GM23338 (cell line): ENCODE results near the gene NPAS2. TPM values are rescaled to one million over a fixed set of nuclear protein-coding genes. Genes with fewer than 3 reads are reported as not detected.

Experiments used
- ATAC-seq: fragments of 200-7000 bp; cut with Tn5 transposase; 3 replicates; pipeline ENCODE4 v1.9.1; 2020
- DNase-seq: peaks from one replicate; pipeline ENCODE4 v3.0.0-alpha.2; 2015; ENCODE audit warnings: low spot score
- H2AFZ ChIP-seq: fragments of 200-600 bp; sonication (generic); 2 replicates; pipeline ENCODE4 v1.8.0; 2016; ENCODE audit warnings: antibody characterized with exemption, mild to moderate bottlenecking, moderate library complexity
- H3F3A ChIP-seq: fragments of 200-600 bp; sonication (generic); replicated peaks from 2 replicates; pipeline ENCODE4 v1.8.0; 2017; ENCODE audit warnings: antibody characterized with exemption, mixed run types, low read depth
- H3K27ac ChIP-seq: fragments of 200-600 bp; sonication (generic); 2 replicates; pipeline ENCODE4 v1.6.1; 2016; ENCODE audit warnings: low read depth
- H3K27me3 ChIP-seq: fragments of 200-600 bp; sonication (generic); 2 replicates; pipeline ENCODE4 v1.8.0; 2016; ENCODE audit warnings: mild to moderate bottlenecking, mixed run types, moderate library complexity; ENCODE audit not compliant: insufficient read depth
- H3K36me3 ChIP-seq: fragments of 200-600 bp; sonication (generic); 2 replicates; pipeline ENCODE4 v1.8.0; 2016; ENCODE audit warnings: mild to moderate bottlenecking; ENCODE audit not compliant: insufficient read depth
- H3K4me1 ChIP-seq: fragments of 200-600 bp; sonication (generic); 2 replicates; pipeline ENCODE4 v1.8.0; 2016; ENCODE audit warnings: mild to moderate bottlenecking, moderate library complexity; ENCODE audit not compliant: insufficient read depth
- H3K4me2 ChIP-seq: fragments of 200-600 bp; sonication (generic); 2 replicates; pipeline ENCODE4 v1.7.1; 2017; ENCODE audit warnings: mixed run types
- H3K4me3 ChIP-seq: fragments of 200-600 bp; sonication (generic); 2 replicates; pipeline ENCODE4 v1.6.1; 2016; ENCODE audit warnings: mixed run types
- H3K79me2 ChIP-seq: fragments of 200-600 bp; sonication (generic); replicated peaks from 2 replicates; pipeline ENCODE4 v1.8.0; 2017; ENCODE audit warnings: mild to moderate bottlenecking; ENCODE audit not compliant: insufficient read depth
- H3K9me2 ChIP-seq: fragments of 200-600 bp; sonication (generic); 2 replicates; pipeline ENCODE4 v1.8.0; 2017; ENCODE audit not compliant: insufficient read depth
- H4K20me1 ChIP-seq: fragments of 200-600 bp; sonication (generic); replicated peaks from 2 replicates; pipeline ENCODE4 v1.8.0; 2017; ENCODE audit warnings: mild to moderate bottlenecking; ENCODE audit not compliant: insufficient read depth
- H3K27ac Mint-ChIP-seq: 2 replicates; pipeline ENCODE4 v1.8.0; 2020; ENCODE audit warnings: inconsistent platforms, mild to moderate bottlenecking, moderate library complexity, mixed read lengths
- H3K27me3 Mint-ChIP-seq: 3 replicates; pipeline ENCODE4 v1.8.0; 2022; ENCODE audit warnings: low read depth, mild to moderate bottlenecking, moderate library complexity, mixed read lengths, inconsistent platforms; ENCODE audit not compliant: insufficient read depth, poor library complexity
- H3K36me3 Mint-ChIP-seq: 3 replicates; pipeline ENCODE4 v1.8.0; 2021; ENCODE audit warnings: low read depth, mild to moderate bottlenecking, inconsistent platforms, moderate library complexity, mixed read lengths
- H3K4me1 Mint-ChIP-seq: 3 replicates; pipeline ENCODE4 v1.8.0; 2020; ENCODE audit warnings: mild to moderate bottlenecking, inconsistent platforms, mixed read lengths
- H3K4me3 Mint-ChIP-seq: 3 replicates; pipeline ENCODE4 v1.8.0; 2021; ENCODE audit warnings: moderate library complexity, mild to moderate bottlenecking, inconsistent platforms, mixed read lengths
- H3K9me3 Mint-ChIP-seq: 3 replicates; pipeline ENCODE4 v1.8.0; 2020; ENCODE audit warnings: moderate library complexity, mild to moderate bottlenecking, inconsistent platforms, mixed read lengths
- CREB1 ChIP-seq: fragments of 250-450 bp; sonication (Bioruptor Pico); IDR thresholded peaks from 2 replicates; pipeline ENCODE4 v1.5.0; 2020; ENCODE audit warnings: low read depth, mild to moderate bottlenecking, moderate library complexity
- CTCF ChIP-seq, 2 experiments: fragments of 200-600 bp in 1 of 2; sonication (generic) in 1 of 2; conservative IDR thresholded peaks; 2 replicates each; pipeline versions ENCODE4 v1.5.1 to v1.6.1; 2016 to 2017; ENCODE audit warnings: antibody characterized with exemption in 2 of 2, low read depth in 2 of 2, mild to moderate bottlenecking in 2 of 2, moderate library complexity in 1 of 2
- ETS1 ChIP-seq: IDR thresholded peaks from 2 replicates; pipeline ENCODE4 v1.6.1; 2016; ENCODE audit warnings: antibody characterized with exemption
- EZH2 ChIP-seq: fragments of 200-600 bp; sonication (generic); IDR thresholded peaks from one replicate; pipeline ENCODE4 v1.8.0; 2017; ENCODE audit warnings: antibody characterized with exemption, mild to moderate bottlenecking, low read depth; ENCODE audit not compliant: unreplicated experiment
- EZH2phosphoT487 ChIP-seq: fragments of 200-600 bp; sonication (generic); IDR thresholded peaks from one replicate; pipeline ENCODE4 v1.8.1; 2018; ENCODE audit warnings: antibody characterized with exemption; ENCODE audit not compliant: unreplicated experiment
- JUNB ChIP-seq: IDR thresholded peaks from one replicate; pipeline ENCODE4 v1.6.1; 2016; ENCODE audit warnings: antibody characterized with exemption; ENCODE audit not compliant: unreplicated experiment
- NANOG ChIP-seq: IDR thresholded peaks from 2 replicates; pipeline ENCODE4 v1.6.1; 2016; ENCODE audit warnings: antibody characterized with exemption, borderline replicate concordance
- POLR2AphosphoS5 ChIP-seq: IDR thresholded peaks from 2 replicates; pipeline ENCODE4 v1.6.1; 2016; ENCODE audit warnings: antibody characterized with exemption, low read depth
- REST ChIP-seq: IDR thresholded peaks from one replicate; pipeline ENCODE4 v1.6.1; 2018; ENCODE audit warnings: antibody characterized with exemption; ENCODE audit not compliant: unreplicated experiment
- STAT1 ChIP-seq: IDR thresholded peaks from one replicate; pipeline ENCODE4 v1.6.1; 2016; ENCODE audit warnings: antibody characterized with exemption; ENCODE audit not compliant: unreplicated experiment
- ZNF114 ChIP-seq: fragments of 250-450 bp; sonication (Bioruptor Pico); IDR thresholded peaks from 2 replicates; pipeline ENCODE4 v1.5.0; 2020; ENCODE audit warnings: mild to moderate bottlenecking, moderate library complexity
- ZNF331 ChIP-seq: fragments of 250-450 bp; sonication (Bioruptor Pico); IDR thresholded peaks from 2 replicates; pipeline ENCODE4 v1.5.0; 2020; ENCODE audit warnings: low read depth, mild to moderate bottlenecking, moderate library complexity
- polyA plus RNA-seq: library from polyadenylated mRNA; unstranded; fragments of >200 nt; fragmentation: Nextera tagmentation; extraction: Ambion mirVana; gene quantifications from 2 replicates; pipeline ENCODE4 v1.2.1, GENCODE V29; 2016
- total RNA-seq: library from RNA; depleted of rRNA; stranded (reverse); fragments of >200 nt; shearing (Covaris generic); gene quantifications from 2 replicates; pipeline ENCODE4 v1.2.3, GENCODE V29; 2014
- TF ChIP-seq, protein P1 (sequence below): fragments of 250-450 bp; sonication (Bioruptor Pico); IDR thresholded peaks from 2 replicates; pipeline ENCODE4 v1.5.0; 2020; ENCODE audit warnings: mild to moderate bottlenecking, moderate library complexity

NPAS2 gene
- total and polyA plus RNA-seq, 2 experiments from 2014 or later, result 0.56 to 1.1 TPM

DNA sequence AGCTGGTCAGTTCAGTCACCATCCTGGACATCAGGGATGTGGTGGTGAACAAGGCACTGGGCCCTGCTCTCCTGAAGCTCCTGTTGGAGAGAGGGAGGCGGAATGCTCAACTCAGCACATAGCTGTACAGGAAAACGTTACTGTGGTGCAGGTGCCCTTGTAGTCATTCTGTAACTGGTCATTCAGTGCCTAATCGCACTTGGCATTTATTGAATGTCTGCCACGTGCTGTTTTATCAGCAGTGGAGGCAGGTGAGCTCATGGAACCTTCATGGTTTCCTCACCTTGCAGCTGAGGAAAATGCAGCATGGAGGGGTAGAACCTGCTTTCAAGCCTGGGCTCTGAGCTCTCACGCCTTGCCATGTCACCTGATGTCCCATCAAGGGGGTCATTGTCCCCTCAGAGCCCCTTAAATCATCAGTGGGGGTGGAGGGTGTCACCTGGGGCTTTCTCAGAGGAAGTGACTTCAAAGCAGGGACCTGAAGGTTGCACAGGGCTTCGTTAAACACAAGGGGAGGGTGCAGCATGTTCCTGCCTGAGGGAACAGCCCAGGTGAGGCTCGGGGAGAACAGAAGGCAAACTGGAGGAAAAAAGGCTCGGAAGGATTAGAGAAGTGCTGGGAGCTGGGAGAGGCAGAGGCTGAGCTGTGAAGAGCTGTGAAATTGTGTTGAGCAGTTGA, 126.1 kb downstream of the NPAS2 start:
- H3K9me3 Mint-ChIP-seq, result no peaks in the 10 kb centered on the region; the same call in 2 of the 3 replicates
- peaks cover 21% of the 10 kb centered on the region for H3K4me1 Mint-ChIP-seq
- ATAC-seq, result no peak
- Histone ChIP-seq H3K4me2 (no peak overlapping the region), H3F3A (no peaks in the 10 kb centered on the region), H3K9me2 (peaks cover 15% of the 10 kb centered on the region), H3K4me3 (no peak overlapping the region), H3K27ac (no peak overlapping the region), H3K36me3 (no peaks in the 10 kb centered on the region), H2AFZ (no peak overlapping the region), H3K4me1 (peaks cover 16% of the 10 kb centered on the region), H4K20me1 (no peaks in the 10 kb centered on the region), H3K27me3 (no peaks in the 10 kb centered on the region), H3K79me2 (no peaks in the 10 kb centered on the region)
- H3K4me3 Mint-ChIP-seq, result no peak overlapping the region
- DNase-seq, result no peak
- peaks cover 1% of the 10 kb centered on the region for H3K27me3 Mint-ChIP-seq
- no peak overlapping the region for H3K27ac Mint-ChIP-seq
- no peaks in the 10 kb centered on the region; the same call in 2 of the 3 replicates for H3K36me3 Mint-ChIP-seq
- no peak for TF ChIP-seq ZNF331 (CRISPR knock-in tag)
- no peak for TF ChIP-seq CTCF (conservative IDR thresholded peaks at IDR 0.05; ENCODE audit: low read depth in 2 of 2)
- no peak for TF ChIP-seq REST
- no peak for TF ChIP-seq JUNB
- TF ChIP-seq, protein P1, sequence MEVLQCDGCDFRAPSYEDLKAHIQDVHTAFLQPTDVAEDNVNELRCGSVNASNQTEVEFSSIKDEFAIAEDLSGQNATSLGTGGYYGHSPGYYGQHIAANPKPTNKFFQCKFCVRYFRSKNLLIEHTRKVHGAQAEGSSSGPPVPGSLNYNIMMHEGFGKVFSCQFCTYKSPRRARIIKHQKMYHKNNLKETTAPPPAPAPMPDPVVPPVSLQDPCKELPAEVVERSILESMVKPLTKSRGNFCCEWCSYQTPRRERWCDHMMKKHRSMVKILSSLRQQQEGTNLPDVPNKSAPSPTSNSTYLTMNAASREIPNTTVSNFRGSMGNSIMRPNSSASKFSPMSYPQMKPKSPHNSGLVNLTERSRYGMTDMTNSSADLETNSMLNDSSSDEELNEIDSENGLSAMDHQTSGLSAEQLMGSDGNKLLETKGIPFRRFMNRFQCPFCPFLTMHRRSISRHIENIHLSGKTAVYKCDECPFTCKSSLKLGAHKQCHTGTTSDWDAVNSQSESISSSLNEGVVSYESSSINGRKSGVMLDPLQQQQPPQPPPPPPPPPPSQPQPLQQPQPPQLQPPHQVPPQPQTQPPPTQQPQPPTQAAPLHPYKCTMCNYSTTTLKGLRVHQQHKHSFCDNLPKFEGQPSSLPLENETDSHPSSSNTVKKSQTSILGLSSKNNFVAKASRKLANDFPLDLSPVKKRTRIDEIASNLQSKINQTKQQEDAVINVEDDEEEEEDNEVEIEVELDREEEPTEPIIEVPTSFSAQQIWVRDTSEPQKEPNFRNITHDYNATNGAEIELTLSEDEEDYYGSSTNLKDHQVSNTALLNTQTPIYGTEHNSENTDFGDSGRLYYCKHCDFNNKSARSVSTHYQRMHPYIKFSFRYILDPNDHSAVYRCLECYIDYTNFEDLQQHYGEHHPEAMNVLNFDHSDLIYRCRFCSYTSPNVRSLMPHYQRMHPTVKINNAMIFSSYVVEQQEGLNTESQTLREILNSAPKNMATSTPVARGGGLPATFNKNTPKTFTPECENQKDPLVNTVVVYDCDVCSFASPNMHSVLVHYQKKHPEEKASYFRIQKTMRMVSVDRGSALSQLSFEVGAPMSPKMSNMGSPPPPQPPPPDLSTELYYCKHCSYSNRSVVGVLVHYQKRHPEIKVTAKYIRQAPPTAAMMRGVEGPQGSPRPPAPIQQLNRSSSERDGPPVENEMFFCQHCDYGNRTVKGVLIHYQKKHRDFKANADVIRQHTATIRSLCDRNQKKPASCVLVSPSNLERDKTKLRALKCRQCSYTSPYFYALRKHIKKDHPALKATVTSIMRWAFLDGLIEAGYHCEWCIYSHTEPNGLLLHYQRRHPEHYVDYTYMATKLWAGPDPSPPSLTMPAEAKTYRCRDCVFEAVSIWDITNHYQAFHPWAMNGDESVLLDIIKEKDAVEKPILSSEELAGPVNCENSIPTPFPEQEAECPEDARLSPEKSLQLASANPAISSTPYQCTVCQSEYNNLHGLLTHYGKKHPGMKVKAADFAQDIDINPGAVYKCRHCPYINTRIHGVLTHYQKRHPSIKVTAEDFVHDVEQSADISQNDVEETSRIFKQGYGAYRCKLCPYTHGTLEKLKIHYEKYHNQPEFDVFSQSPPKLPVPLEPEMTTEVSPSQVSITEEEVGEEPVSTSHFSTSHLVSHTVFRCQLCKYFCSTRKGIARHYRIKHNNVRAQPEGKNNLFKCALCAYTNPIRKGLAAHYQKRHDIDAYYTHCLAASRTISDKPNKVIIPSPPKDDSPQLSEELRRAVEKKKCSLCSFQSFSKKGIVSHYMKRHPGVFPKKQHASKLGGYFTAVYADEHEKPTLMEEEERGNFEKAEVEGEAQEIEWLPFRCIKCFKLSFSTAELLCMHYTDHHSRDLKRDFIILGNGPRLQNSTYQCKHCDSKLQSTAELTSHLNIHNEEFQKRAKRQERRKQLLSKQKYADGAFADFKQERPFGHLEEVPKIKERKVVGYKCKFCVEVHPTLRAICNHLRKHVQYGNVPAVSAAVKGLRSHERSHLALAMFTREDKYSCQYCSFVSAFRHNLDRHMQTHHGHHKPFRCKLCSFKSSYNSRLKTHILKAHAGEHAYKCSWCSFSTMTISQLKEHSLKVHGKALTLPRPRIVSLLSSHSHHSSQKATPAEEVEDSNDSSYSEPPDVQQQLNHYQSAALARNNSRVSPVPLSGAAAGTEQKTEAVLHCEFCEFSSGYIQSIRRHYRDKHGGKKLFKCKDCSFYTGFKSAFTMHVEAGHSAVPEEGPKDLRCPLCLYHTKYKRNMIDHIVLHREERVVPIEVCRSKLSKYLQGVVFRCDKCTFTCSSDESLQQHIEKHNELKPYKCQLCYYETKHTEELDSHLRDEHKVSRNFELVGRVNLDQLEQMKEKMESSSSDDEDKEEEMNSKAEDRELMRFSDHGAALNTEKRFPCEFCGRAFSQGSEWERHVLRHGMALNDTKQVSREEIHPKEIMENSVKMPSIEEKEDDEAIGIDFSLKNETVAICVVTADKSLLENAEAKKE (CRISPR knock-in tag), result no peak
- TF ChIP-seq ZNF114 (CRISPR knock-in tag), result no peak
- no peak for TF ChIP-seq NANOG
- no peak for TF ChIP-seq CREB1 (CRISPR knock-in tag)
- no peak for TF ChIP-seq EZH2phosphoT487
- TF ChIP-seq ETS1, result no peak
- TF ChIP-seq STAT1, result no peak
- no peak for TF ChIP-seq EZH2
- no peak for TF ChIP-seq POLR2AphosphoS5
